Measurements from ENCODE around the gene HOMER1. TPM values are rescaled to one million over a fixed set of nuclear protein-coding genes. Genes with fewer than 3 reads are reported as not detected.

HOMER1 gene
- total RNA-seq, 1 experiment from 2014 or later: 12.5 TPM

GRCh38 chr5:79544131-79544530 lies 30.2 kb upstream of the HOMER1 start:
- no peaks in the 10 kb centered on the region for H3K9me2 ChIP-seq (ENCODE audit: insufficient read depth)
- no peak overlapping the region for H3K27ac ChIP-seq
- POLR2A ChIA-PET (ENCODE audit: unreplicated experiment): no interaction called here
- H3K36me3 ChIP-seq (ENCODE audit: low read depth): no peaks in the 10 kb centered on the region
- no peak overlapping the region for H3K4me2 ChIP-seq
- no peaks in the 10 kb centered on the region for H3K79me2 ChIP-seq (ENCODE audit: low read depth)
- H4K20me1 ChIP-seq (ENCODE audit: insufficient read depth): no peaks in the 10 kb centered on the region
- H3K4me1 ChIP-seq (replicated peaks; ENCODE audit: insufficient read depth): peaks cover 42% of the 10 kb centered on the region
- no peaks in the 10 kb centered on the region for H3K9me3 ChIP-seq (ENCODE audit: insufficient read depth, low read depth)
- no peak for DNase-seq
- H3K4me3 ChIP-seq: no peak overlapping the region
- no peaks in the 10 kb centered on the region for H3K27me3 ChIP-seq (ENCODE audit: insufficient read depth, low read depth)
- intact Hi-C loops (cut with micrococcal nuclease; ENCODE audit: unreplicated experiment): no loop called here
- no TSS peak for BruUV-seq (replicated peaks)
- no peak overlapping the region for H2AFZ ChIP-seq
- TF ChIP-seq, protein P1, sequence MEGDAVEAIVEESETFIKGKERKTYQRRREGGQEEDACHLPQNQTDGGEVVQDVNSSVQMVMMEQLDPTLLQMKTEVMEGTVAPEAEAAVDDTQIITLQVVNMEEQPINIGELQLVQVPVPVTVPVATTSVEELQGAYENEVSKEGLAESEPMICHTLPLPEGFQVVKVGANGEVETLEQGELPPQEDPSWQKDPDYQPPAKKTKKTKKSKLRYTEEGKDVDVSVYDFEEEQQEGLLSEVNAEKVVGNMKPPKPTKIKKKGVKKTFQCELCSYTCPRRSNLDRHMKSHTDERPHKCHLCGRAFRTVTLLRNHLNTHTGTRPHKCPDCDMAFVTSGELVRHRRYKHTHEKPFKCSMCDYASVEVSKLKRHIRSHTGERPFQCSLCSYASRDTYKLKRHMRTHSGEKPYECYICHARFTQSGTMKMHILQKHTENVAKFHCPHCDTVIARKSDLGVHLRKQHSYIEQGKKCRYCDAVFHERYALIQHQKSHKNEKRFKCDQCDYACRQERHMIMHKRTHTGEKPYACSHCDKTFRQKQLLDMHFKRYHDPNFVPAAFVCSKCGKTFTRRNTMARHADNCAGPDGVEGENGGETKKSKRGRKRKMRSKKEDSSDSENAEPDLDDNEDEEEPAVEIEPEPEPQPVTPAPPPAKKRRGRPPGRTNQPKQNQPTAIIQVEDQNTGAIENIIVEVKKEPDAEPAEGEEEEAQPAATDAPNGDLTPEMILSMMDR (conservative IDR thresholded peaks at IDR 0.05): no peak
- TF ChIP-seq EZH2 (IDR thresholded peaks at IDR 0.05; ENCODE audit: low read depth): no peak
- peaks cover 30% of the 10 kb centered on the region for H3F3A ChIP-seq (ENCODE audit: insufficient read depth, low read depth)
- CTCF ChIA-PET: no interaction called here

GRCh38 chr5:79540939-79541338 lies 27.0 kb upstream of the HOMER1 start:
- Histone ChIP-seq H3K4me3 (no peak overlapping the region), H3K27me3 (ENCODE audit: insufficient read depth, low read depth) (no peaks in the 10 kb centered on the region), H3K27ac (no peak overlapping the region), H3F3A (ENCODE audit: insufficient read depth, low read depth) (no peaks in the 10 kb centered on the region), H3K9me3 (ENCODE audit: insufficient read depth, low read depth) (no peaks in the 10 kb centered on the region), H2AFZ (no peak overlapping the region), H3K9me2 (ENCODE audit: insufficient read depth) (no peaks in the 10 kb centered on the region), H3K36me3 (ENCODE audit: low read depth) (no peaks in the 10 kb centered on the region), H4K20me1 (ENCODE audit: insufficient read depth) (no peaks in the 10 kb centered on the region), H3K79me2 (ENCODE audit: low read depth) (no peaks in the 10 kb centered on the region), H3K4me2 (no peak overlapping the region), H3K4me1 (replicated peaks; ENCODE audit: insufficient read depth) (peaks cover 11% of the 10 kb centered on the region)
- TF ChIP-seq, protein P1 (conservative IDR thresholded peaks at IDR 0.05): no peak
- TF ChIP-seq EZH2 (IDR thresholded peaks at IDR 0.05; ENCODE audit: low read depth): no peak
- intact Hi-C loops (cut with micrococcal nuclease; ENCODE audit: unreplicated experiment): no loop called here
- CTCF ChIA-PET: no interaction called here
- no TSS peak for BruUV-seq (replicated peaks)
- POLR2A ChIA-PET (ENCODE audit: unreplicated experiment): interaction anchor here (0.6 to 0.7 kb wide), 2 partner anchors 11 to 1113 kb away, joined by 4 to 6 read pairs; no protein-coding TSS in a partner anchor
- DNase-seq: no peak

GRCh38 chr5:79536193-79536906 lies 22.4 kb upstream of the HOMER1 start:
- ChIA-PET POLR2A (ENCODE audit: unreplicated experiment) (no interaction called here), CTCF (no interaction called here)
- Histone ChIP-seq H3K4me1 (replicated peaks; ENCODE audit: insufficient read depth) (no peaks in the 10 kb centered on the region), H3K4me3 (no peak overlapping the region), H3K79me2 (ENCODE audit: low read depth) (no peaks in the 10 kb centered on the region), H3K27me3 (ENCODE audit: insufficient read depth, low read depth) (no peaks in the 10 kb centered on the region), H3K9me3 (ENCODE audit: insufficient read depth, low read depth) (no peaks in the 10 kb centered on the region), H3K9me2 (ENCODE audit: insufficient read depth) (no peaks in the 10 kb centered on the region), H3K27ac (no peak overlapping the region), H3F3A (ENCODE audit: insufficient read depth, low read depth) (no peaks in the 10 kb centered on the region), H3K36me3 (ENCODE audit: low read depth) (no peaks in the 10 kb centered on the region), H3K4me2 (no peak overlapping the region), H4K20me1 (ENCODE audit: insufficient read depth) (no peaks in the 10 kb centered on the region), H2AFZ (no peak overlapping the region)
- intact Hi-C loops (cut with micrococcal nuclease; ENCODE audit: unreplicated experiment): no loop called here
- DNase-seq: no peak
- no peak for TF ChIP-seq EZH2 (IDR thresholded peaks at IDR 0.05; ENCODE audit: low read depth)
- TF ChIP-seq, protein P1 (conservative IDR thresholded peaks at IDR 0.05): no peak
- no TSS peak for BruUV-seq (replicated peaks)
